ENCODE measurements around the gene LRWD1.
"Not testable (repeated sequence)": the region's sequence is repeated elsewhere in the genome, so short reads cannot be mapped to it uniquely, and the experiment has no call there.

DNA sequence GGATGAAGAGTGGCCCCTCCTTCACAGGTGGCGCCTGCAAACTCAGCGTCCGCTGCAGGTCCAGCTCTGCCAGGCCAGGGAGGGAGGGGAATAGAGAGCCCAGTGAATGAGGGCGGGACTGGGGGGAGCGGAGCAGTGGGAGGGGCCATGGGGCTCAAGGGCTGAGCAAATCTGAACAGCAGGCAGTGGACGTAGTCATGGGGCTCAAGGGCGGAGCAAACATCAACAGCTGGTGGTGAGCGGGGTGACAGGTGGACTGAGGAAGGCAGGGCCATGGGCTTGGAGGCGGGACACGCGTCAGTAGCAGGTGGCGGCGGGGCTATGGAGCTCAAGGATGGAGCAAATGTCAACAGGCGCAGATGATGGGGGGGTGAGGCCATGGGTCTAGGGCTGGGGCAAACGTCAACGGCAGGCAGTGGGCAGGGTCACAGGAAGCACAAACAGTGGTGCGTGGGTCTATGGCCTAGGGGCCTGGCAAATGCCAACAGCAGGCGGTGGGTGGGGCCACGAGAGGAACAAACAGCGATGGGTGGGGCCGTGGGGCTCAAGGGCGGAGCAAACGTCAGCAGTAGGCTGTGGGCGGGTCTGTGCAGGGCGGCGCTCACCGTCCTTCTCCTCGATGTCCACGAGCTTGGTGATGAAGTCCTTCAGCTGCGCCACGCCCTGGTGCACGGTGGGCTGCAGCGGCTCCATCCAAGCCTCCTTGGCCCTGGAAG, 28.6 kb downstream of the LRWD1 start:
- TF ChIP-seq, protein P1, sequence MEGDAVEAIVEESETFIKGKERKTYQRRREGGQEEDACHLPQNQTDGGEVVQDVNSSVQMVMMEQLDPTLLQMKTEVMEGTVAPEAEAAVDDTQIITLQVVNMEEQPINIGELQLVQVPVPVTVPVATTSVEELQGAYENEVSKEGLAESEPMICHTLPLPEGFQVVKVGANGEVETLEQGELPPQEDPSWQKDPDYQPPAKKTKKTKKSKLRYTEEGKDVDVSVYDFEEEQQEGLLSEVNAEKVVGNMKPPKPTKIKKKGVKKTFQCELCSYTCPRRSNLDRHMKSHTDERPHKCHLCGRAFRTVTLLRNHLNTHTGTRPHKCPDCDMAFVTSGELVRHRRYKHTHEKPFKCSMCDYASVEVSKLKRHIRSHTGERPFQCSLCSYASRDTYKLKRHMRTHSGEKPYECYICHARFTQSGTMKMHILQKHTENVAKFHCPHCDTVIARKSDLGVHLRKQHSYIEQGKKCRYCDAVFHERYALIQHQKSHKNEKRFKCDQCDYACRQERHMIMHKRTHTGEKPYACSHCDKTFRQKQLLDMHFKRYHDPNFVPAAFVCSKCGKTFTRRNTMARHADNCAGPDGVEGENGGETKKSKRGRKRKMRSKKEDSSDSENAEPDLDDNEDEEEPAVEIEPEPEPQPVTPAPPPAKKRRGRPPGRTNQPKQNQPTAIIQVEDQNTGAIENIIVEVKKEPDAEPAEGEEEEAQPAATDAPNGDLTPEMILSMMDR (IDR thresholded peaks at IDR 0.05; ENCODE audit: borderline replicate concordance, extremely low read depth, low read length, poor library complexity, severe bottlenecking) = not testable (repeated sequence)
- not testable (repeated sequence) for TF ChIP-seq EZH2 (IDR thresholded peaks at IDR 0.05; ENCODE audit: borderline replicate concordance, low read depth, low read length, severe bottlenecking)
